Measurements from ENCODE around the gene CALHM2. TPM values are rescaled to one million over a fixed set of nuclear protein-coding genes. Genes with fewer than 3 reads are reported as not detected.
"Not testable (repeated sequence)": the region's sequence is repeated elsewhere in the genome, so short reads cannot be mapped to it uniquely, and the experiment has no call there.

Gene CALHM2
- 10.1 TPM for total RNA-seq

GRCh38 chr10:103451831-103452505, at the start of gene CALHM2:
Gene CALHM2, minus strand, starts transcription at chr10:103452370. Its CDS starts 2,429 bp downstream, at chr10:103449941.
- DNase-seq, result peak; percentile 91

- DNase-seq, result no peak
These were observed 49.0 kb upstream of the CALHM2 start for GRCh38 chr10:103501186-103501585.

- no peak for DNase-seq
These were observed 48.3 kb upstream of the CALHM2 start for GRCh38 chr10:103500481-103500880.

- DNase-seq, result no peak
These were observed 47.7 kb upstream of the CALHM2 start for GRCh38 chr10:103499881-103500280.

GRCh38 chr10:103498936-103499638, 46.9 kb upstream of the CALHM2 start:
- peak; percentile 72 for DNase-seq

GRCh38 chr10:103497161-103497915, 45.2 kb upstream of the CALHM2 start:
- DNase-seq, result no peak

GRCh38 chr10:103495321-103495720, 43.2 kb upstream of the CALHM2 start:
- DNase-seq, result no peak

GRCh38 chr10:103493916-103494877, 42.0 kb upstream of the CALHM2 start:
- no peak for DNase-seq

GRCh38 chr10:103493362-103493915, 41.3 kb upstream of the CALHM2 start, which contains the start of gene NEURL1:
Gene NEURL1, plus strand, starts transcription at chr10:103493705. Its CDS starts 683 bp downstream, at chr10:103494388.
- DNase-seq, result peak; percentile 83

- no peak for DNase-seq
These were observed 40.6 kb upstream of the CALHM2 start for GRCh38 chr10:103492655-103493261.

GRCh38 chr10:103491729-103492364, 39.7 kb upstream of the CALHM2 start:
- peak; percentile 85 for DNase-seq

GRCh38 chr10:103490986-103491314, 38.8 kb upstream of the CALHM2 start:
- no peak for DNase-seq

- DNase-seq, result no peak
These were observed 35.2 kb upstream of the CALHM2 start for GRCh38 chr10:103487410-103487708.

- DNase-seq, result not testable (repeated sequence)
These were observed 34.7 kb upstream of the CALHM2 start for GRCh38 chr10:103486635-103487409.

- peak; percentile 67 for DNase-seq
These were observed 29.9 kb upstream of the CALHM2 start for GRCh38 chr10:103481974-103482531.

- no peak for DNase-seq
These were observed 28.4 kb upstream of the CALHM2 start for GRCh38 chr10:103480521-103480920.

- no peak for DNase-seq
These were observed 27.0 kb upstream of the CALHM2 start, which contains the start of gene CALHM3 for GRCh38 chr10:103479135-103479534. Gene CALHM3, minus strand, starts transcription at chr10:103479240. Its CDS starts 208 bp downstream, at chr10:103479032.

- no peak for DNase-seq
These were observed 26.5 kb upstream of the CALHM2 start for GRCh38 chr10:103478671-103479070.

GRCh38 chr10:103476046-103476768, 24.0 kb upstream of the CALHM2 start:
- DNase-seq, result no peak

Measured in tongue (tissue), 2 donors.